Small intestine (tissue), 16 donors: ENCODE results near the gene L2HGDH. TPM values are rescaled to one million over a fixed set of nuclear protein-coding genes. Genes with fewer than 3 reads are reported as not detected.
A peak's percentile ranks its signal among the peaks of the same experiment; 100 is the strongest.
"Not testable (repeated sequence)": the region's sequence is repeated elsewhere in the genome, so short reads cannot be mapped to it uniquely, and the experiment has no call there.

Source experiments
- DNase-seq, 2 donors: peaks; one replicate each; pipeline versions ENCODE4 v3.0.0 to v3.0.0-alpha.2; 2013
- FAIRE-seq: peaks from 2 replicates; lab custom pipeline; 2012; peaks lifted over from hg19 to GRCh38; lab: Jason Lieb, UNC
- H3K27ac ChIP-seq, 3 donors: one replicate each; pipeline ENCODE4 v1.5.1; 2013; ENCODE audit warnings: low read length in 2 of 3, mild to moderate bottlenecking in 2 of 3, control low read depth in 1 of 3, inconsistent platforms in 1 of 3, low read depth in 1 of 3, moderate library complexity in 1 of 3
- H3K27me3 ChIP-seq, 3 donors: one replicate each; pipeline ENCODE4 v1.6.1; 2013; ENCODE audit warnings: low read length in 3 of 3, inconsistent platforms in 1 of 3; ENCODE audit not compliant: control insufficient read depth in 3 of 3, insufficient read depth in 3 of 3
- H3K36me3 ChIP-seq, 3 donors: one replicate each; pipeline ENCODE4 v1.6.1; 2013; ENCODE audit warnings: low read length in 3 of 3, inconsistent platforms in 1 of 3, low read depth in 1 of 3, mild to moderate bottlenecking in 1 of 3, moderate library complexity in 1 of 3; ENCODE audit not compliant: control insufficient read depth in 3 of 3, insufficient read depth in 2 of 3
- H3K4me1 ChIP-seq, 3 donors: one replicate each; pipeline ENCODE4 v1.6.1; 2013; ENCODE audit warnings: low read length in 2 of 3, inconsistent platforms in 1 of 3, low read depth in 1 of 3, mild to moderate bottlenecking in 1 of 3, moderate library complexity in 1 of 3; ENCODE audit not compliant: control insufficient read depth in 3 of 3, insufficient read depth in 2 of 3
- H3K4me3 ChIP-seq, 3 donors: one replicate each; pipeline ENCODE4 v1.5.1; 2013; ENCODE audit warnings: low read length in 3 of 3, control low read depth in 1 of 3, inconsistent platforms in 1 of 3, low read depth in 1 of 3, mild to moderate bottlenecking in 1 of 3, moderate library complexity in 1 of 3
- H3K9me3 ChIP-seq, 2 donors: one replicate each; pipeline ENCODE4 v1.6.1; 2013; ENCODE audit warnings: low read depth in 1 of 2, low read length in 1 of 2; ENCODE audit not compliant: control insufficient read depth in 2 of 2, insufficient read depth in 1 of 2
- WGBS, 3 donors: extraction: QIAGEN DNeasy Blood & Tissue Kit; methylation state at CpG; one replicate each; pipeline ENCODE4 v1.1.7; 2013; 5-methylcytosine and 5-hydroxymethylcytosine counted together
- long read RNA-seq, 10 donors: transcript quantifications; one replicate each; lab custom pipeline, GENCODE V29; 2026
- polyA plus RNA-seq, 4 donors: library from polyadenylated mRNA; stranded (reverse) in 3 of 4; unstranded in 1 of 4; fragments of 200-250 nt in 3 of 4; fragments of 120-200 nt in 1 of 4; gene quantifications; one replicate each; pipeline versions ENCODE4 v1.2.1 to v1.2.3, GENCODE V29; 2013
- donor health status: healthy with polysubstance abuse.
- donor health status: control.
- donor health status: control.
- donor health status: Bipolar disorder and iron deficiency.
- donor health status: healthy.

Gene L2HGDH
- 1 to 10 TPM; 1.1 to 8.4 (median 4.8) TPM for polyA plus RNA-seq
- long read RNA-seq, donor 1, result 0 reads
- long read RNA-seq, donor 2, result 0 reads
- long read RNA-seq, donor 3, full-length matches to known transcripts, result 1 of 1 reads
- long read RNA-seq, donor 3, partial matches to known transcripts, result 0 of 1 reads
- long read RNA-seq, donor 3, other reads (novel, unspliced or antisense), result 0 of 1 reads
- long read RNA-seq, donor 4, result 0 reads
- long read RNA-seq, donor 5, result 0 reads
- long read RNA-seq, donor 6, full-length matches to known transcripts, result 2 of 2 reads
- long read RNA-seq, donor 6, partial matches to known transcripts, result 0 of 2 reads
- long read RNA-seq, donor 6, other reads (novel, unspliced or antisense), result 0 of 2 reads
- long read RNA-seq, donor 7, result 0 reads
- long read RNA-seq, donor 8, result 0 reads
- long read RNA-seq, donor 9, result 0 reads
- long read RNA-seq, donor 10, result 0 reads

DNA sequence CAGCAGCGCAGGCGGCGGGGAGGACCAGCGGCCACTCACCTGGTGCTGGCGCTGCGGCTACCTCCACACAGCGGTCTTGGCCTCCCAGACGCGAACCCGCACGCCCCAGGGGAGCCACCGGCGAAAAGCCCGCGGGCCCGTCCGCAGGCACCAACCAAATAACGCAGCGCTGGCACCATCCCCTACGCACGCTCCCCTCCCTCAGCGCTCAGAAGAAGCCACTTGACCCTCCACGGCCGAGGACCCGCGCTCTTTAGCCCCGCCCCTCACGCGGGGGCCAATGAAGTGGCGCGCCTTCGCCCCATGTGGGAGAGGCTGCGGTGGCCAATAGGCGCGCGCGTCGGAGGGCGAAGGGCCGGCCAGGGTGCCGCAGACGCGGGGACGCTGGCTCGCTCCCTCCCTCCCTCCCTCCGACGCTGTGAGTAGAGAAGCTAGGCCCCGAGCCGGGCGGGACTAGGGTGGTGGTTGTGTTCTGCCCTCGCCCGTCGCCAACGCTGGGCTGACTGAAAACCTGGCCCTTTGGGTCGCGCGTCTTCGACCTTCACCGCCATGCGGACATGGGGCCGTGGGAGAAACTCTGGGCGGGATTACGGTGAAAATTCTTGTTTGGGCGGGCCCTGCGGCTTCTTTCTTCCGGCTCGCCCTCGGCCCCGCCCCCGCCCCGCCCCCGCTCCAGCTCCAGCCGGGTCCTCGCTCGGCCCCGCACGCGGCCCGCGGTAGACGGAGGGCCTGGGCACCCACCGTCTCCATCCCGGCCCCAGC is at the start of gene L2HGDH, which contains the start of gene DMAC2L:
Gene L2HGDH, minus strand, starts transcription at position 258 of the 762 bp plus-strand sequence. Its CDS starts 79 bp downstream, at position 179.
Gene DMAC2L, plus strand, starts transcription at position 353 of the 762 bp plus-strand sequence. CDS start 9,164 bp downstream, outside the sequence.
- peaks cover 0 to 3% (median 2%) of the 10 kb centered on the region in 3 donors for H3K36me3 ChIP-seq
- peaks cover 0 to 6% (median 6%) of the 10 kb centered on the region in 3 donors for H3K4me1 ChIP-seq
- peak within 1 kb of the TSS; percentile 76 to 100 (median 96) for H3K27ac ChIP-seq
- H3K9me3 ChIP-seq, result peaks cover 0 to 4% of the 10 kb centered on the region in 2 donors
- FAIRE-seq (no peak), DNase-seq (peak; percentile 97 to 98)
- 0 to 1% (median 0%) methylated on average over 67 to 83 of the region's 83 CpGs for WGBS, 3 donors
- peak within 1 kb of the TSS; percentile 54 to 89 (median 74) for H3K4me3 ChIP-seq
- H3K27me3 ChIP-seq, result no peaks in the 10 kb centered on the region

DNA sequence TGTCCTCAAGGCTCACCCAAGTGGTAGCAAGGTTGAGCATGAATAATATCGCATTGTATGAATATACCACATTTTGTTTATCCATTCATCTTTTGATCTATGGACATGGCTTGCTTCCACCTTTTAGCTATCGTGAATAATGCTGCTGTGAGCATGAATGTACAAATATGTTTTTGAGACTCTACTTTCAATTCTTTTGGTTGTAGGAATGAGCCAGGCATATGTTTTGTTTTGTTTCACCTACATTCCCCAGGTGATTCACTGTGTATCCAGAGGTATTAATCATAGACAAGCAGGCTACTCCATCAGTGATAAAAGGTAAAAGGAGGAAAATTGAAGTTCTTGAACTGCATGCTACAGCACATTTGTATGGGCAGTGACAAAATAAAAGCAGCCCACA is 48.8 kb upstream of the L2HGDH start:
- DNase-seq (no peak), FAIRE-seq (no peak)
- Histone ChIP-seq H3K9me3 (no peaks in the 10 kb centered on the region), H3K27ac (no peak overlapping the region), H3K27me3 (no peaks in the 10 kb centered on the region), H3K4me1 (peaks cover 0 to 10% (median 3%) of the 10 kb centered on the region in 3 donors), H3K4me3 (no peak overlapping the region), H3K36me3 (peaks cover 0 to 9% (median 3%) of the 10 kb centered on the region in 3 donors)
- WGBS, 3 donors, result 91 to 99% (median 92%) methylated on average over 2 of the region's 2 CpGs

DNA sequence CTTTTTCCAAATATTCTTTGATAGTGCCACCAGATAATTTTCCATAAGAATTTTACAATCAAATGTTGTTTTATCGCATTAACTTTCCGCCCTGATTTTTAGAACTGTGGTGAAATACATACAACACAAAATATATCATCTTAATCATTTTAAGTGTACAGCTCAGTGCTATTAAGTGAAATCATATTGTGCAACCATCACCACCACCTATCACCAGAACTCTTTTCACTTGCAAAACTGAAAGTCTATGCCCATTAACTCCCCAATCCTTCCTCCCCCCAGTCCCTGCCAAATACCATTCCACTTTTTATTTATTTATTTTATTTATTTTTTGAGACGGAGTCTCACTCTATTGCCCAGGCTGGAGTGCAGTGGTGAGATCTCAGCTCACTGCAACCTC is 48.1 kb upstream of the L2HGDH start:
- Histone ChIP-seq H3K4me3 (no peak overlapping the region), H3K4me1 (peaks cover 0 to 9% (median 3%) of the 10 kb centered on the region in 3 donors), H3K27ac (no peak overlapping the region), H3K36me3 (peaks cover 0 to 9% (median 3%) of the 10 kb centered on the region in 3 donors), H3K27me3 (no peaks in the 10 kb centered on the region), H3K9me3 (no peaks in the 10 kb centered on the region)
- no peak for FAIRE-seq
- WGBS, 3 donors, result 89 to 97% (median 94%) methylated on average over 3 of the region's 3 CpGs
- no peak for DNase-seq

DNA sequence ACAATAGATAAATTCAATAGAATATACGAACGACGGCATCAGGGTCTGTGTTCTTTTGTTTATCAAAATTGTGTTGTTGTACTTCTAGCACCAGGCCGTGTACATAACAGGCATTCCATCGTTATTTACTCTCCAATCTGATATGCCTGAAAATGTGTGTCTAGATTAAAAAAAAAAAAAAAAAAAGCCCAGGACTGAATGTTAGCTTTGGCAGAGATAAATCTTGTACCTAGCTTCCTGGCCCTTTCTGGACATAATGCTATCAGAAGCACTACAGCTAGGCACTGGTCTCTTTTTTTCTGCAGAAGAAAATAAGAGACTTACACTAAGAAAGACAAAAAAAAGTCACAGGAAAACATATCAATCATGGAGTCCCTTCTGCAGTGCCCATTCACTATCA is 47.6 kb upstream of the L2HGDH start:
- peaks cover 0 to 8% (median 3%) of the 10 kb centered on the region in 3 donors for H3K4me1 ChIP-seq
- no peak for FAIRE-seq
- H3K4me3 ChIP-seq, result no peak overlapping the region
- no peaks in the 10 kb centered on the region for H3K9me3 ChIP-seq
- H3K27ac ChIP-seq, result no peak overlapping the region
- no peaks in the 10 kb centered on the region for H3K27me3 ChIP-seq
- H3K36me3 ChIP-seq, result peaks cover 0 to 9% (median 3%) of the 10 kb centered on the region in 3 donors
- 80 to 87% (median 85%) methylated on average over 5 of the region's 5 CpGs for WGBS, 3 donors
- DNase-seq, result no peak

DNA sequence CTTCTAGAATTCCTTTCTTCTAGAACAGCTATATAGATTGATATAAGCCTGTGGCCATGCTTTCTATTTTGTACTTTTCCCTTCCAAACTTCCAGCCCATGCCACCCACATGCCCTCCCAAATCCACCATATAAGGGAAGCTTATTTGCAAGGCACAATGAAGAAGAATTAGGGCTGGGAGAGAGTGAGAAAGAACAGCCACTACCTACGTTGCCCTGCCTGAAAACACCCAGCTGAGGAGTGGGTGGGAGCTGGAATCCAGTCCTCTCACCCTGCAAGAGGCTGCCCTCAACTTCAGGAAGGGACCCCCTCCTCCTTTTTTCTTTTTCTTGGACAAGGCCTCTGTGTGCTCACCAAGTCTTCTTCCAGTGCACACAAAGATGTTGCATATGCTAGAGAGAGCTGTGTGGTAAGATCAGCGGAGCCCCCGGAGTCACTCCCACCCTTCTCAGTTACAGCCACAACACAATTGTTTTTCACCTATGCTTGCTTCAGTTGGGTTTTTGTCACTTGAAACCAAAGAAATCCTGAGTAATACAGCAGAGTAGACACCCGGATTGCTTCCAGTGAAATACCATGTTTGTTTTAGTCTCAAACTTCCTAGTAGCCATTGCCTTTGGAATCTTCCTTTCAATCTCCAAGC is 45.8 kb upstream of the L2HGDH start:
- H3K27me3 ChIP-seq, result no peaks in the 10 kb centered on the region
- FAIRE-seq (no peak), DNase-seq (no peak)
- H3K36me3 ChIP-seq, result peaks cover 0 to 9% (median 3%) of the 10 kb centered on the region in 3 donors
- H3K4me1 ChIP-seq, result no peaks in the 10 kb centered on the region
- H3K4me3 ChIP-seq, result no peak overlapping the region
- 91 to 99% (median 92%) methylated on average over 4 of the region's 4 CpGs for WGBS, 3 donors
- H3K9me3 ChIP-seq, result no peaks in the 10 kb centered on the region
- no peak overlapping the region for H3K27ac ChIP-seq

DNA sequence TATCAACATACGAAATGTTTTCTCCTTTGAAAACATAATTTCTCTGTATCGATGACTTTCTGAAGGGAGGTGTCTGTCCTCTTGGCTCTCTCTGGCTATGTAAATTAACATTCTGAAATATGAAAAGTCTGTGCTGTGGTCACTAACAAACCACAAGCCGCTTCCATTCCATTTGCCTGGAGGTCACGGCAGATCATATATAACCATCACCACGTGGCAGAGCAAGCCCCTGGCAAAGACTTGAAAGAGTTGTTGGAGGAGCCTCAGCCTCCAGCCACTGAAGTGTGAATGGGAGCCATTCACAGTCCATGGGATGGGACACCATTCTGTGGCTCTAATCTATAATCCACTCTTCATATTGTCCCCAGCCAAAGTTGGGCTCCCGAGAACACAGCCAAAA is 45.1 kb upstream of the L2HGDH start:
- 81 to 91% (median 88%) methylated on average over 6 of the region's 6 CpGs for WGBS, 3 donors

DNA sequence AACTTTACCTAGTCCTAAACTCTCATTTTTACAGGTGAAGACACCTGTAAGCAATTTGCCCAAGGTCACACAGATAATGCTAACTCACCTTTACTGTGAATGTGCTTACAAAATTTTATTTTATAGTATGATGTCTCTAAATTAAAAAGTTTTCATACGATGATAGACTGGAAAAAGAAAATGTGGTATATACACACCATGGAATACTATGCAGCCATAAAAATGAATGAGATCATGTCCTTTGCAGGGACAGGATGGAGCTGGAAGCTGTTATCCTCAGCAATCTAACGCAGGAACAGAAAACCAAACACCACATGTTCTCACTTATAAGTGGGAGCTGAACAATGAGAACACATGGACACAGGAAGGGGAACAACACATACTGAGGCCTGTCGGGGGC is 44.3 kb upstream of the L2HGDH start:
- WGBS, 3 donors, result 94 to 98% (median 96%) methylated on average over 3 of the region's 3 CpGs
- not testable (repeated sequence) for DNase-seq, H3K27me3 ChIP-seq, H3K36me3 ChIP-seq, H3K4me1 ChIP-seq, H3K4me3 ChIP-seq, H3K27ac ChIP-seq, H3K9me3 ChIP-seq, FAIRE-seq

More for the DNA sequence above, 45.1 kb upstream of the L2HGDH start:
- no peaks in the 10 kb centered on the region for H3K4me1 ChIP-seq
- no peaks in the 10 kb centered on the region for H3K27me3 ChIP-seq
- DNase-seq (no peak), FAIRE-seq (no peak)
- peaks cover 0 to 9% (median 3%) of the 10 kb centered on the region in 3 donors for H3K36me3 ChIP-seq
- H3K27ac ChIP-seq, result no peak overlapping the region
- no peaks in the 10 kb centered on the region for H3K9me3 ChIP-seq
- no peak overlapping the region for H3K4me3 ChIP-seq

DNA sequence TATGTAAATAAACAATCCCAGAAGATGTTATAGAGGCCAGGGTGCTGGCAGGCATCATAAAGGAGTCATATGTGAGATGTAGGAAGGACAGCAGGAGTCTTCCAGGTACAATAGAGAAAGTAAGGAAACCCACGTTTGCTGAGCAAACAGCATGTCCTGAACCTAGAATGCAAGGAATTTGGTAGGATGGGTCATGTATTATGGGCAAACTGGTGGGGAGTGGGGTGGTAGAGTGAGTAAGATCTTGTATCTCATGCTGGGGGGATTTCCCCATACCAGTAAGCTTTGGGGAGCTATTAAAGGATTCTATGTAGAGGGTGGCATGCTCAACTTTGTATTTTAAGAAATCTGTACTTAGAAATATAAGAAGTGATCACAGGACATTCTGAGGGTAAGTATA is 43.7 kb upstream of the L2HGDH start:
- no peaks in the 10 kb centered on the region for H3K9me3 ChIP-seq
- H3K27me3 ChIP-seq, result no peaks in the 10 kb centered on the region
- no peak overlapping the region for H3K4me3 ChIP-seq
- no peak for DNase-seq
- H3K4me1 ChIP-seq, result no peaks in the 10 kb centered on the region
- H3K36me3 ChIP-seq, result peaks cover 0 to 5% (median 5%) of the 10 kb centered on the region in 3 donors
- no peak for FAIRE-seq
- WGBS, 3 donors, result 89 to 96% (median 95%) methylated on average over 1 of the region's 1 CpG
- H3K27ac ChIP-seq, result no peak overlapping the region
